NCI-H146 treated with DMSO at 0.1 percent for 48 hours (cell line): ENCODE data around the gene PDE3A.
"Not testable (repeated sequence)": the region's sequence is repeated elsewhere in the genome, so short reads cannot be mapped to it uniquely, and the experiment has no call there.

Experiments
- DNase-seq: peaks from one replicate; lab custom pipeline; 2025; ENCODE audit not compliant: unreplicated experiment; lab: John Stamatoyannopoulos, UW

Gene PDE3A

DNA sequence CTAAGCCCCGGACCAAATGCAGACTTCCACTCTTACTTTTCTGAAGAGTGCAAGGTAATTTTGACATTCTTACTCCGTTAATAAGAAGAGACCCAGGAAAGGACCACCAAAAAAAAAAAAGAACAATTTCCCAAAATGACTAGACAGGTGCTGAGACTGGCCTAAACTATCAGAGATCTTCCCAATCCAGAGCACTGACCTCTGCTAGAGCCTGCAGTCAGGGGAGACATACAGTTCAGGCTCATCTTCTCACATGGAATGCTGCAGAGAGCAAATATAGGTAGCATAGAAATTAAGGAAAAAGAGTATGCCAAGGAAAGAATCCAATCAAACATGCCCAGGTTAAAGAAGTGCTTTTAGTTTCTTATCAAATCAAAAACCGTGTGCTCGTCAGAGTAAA is 177.9 kb downstream of the PDE3A start:
- DNase-seq: no peak

DNA sequence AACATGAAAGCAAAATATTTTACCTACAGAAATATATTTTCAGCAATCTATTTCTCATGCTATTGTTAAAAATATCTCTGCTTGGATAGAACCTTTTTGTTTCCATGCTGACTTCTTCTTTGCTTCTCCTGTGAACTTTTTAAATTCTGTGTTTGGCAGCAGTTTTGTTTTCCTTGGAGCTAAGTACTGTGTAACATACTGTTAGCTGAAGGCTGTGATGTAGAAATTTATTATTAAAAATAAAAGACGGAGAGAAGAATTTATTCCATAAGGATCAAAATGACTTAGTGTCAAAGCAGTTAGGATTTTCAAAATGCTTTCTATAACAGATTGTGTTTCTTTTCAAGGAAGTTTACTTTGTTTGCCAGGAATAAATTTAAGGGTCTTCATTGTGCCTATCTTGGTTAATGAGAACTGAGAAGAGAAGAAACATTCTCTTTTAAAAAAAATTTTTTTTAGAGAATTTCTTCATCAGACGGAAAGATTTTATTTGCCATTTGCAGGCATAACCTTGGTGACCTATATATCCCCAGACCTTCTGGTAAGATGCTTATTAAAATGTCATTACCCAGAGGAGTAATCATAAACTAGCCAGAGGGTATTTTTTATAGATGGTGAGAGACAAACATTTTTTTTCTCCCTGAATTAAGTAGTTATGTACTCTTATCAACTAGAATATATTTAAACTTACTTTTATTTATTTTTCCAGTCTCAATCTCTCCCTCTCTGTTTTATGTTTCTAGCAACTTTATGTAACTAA is 179.7 kb downstream of the PDE3A start:
- no peak for DNase-seq

DNA sequence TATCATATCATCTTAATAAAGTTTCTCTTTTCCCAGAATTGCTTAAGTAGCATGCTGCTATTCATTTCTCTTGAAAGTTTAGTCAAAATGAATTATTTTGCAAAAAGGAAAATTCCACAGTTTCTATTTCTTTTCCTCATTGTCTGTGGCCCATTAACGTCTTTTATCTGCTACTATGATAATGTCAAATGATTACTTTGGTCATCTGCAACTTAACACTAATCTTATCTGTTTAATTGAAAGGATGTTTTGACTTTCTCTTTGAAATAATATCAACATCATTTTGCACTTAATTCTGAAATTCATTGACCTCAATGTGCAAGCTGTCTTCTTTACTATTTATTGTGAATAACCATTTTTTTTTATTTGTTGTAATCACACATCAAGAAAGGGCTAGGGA is 180.3 kb downstream of the PDE3A start:
- DNase-seq: no peak

DNA sequence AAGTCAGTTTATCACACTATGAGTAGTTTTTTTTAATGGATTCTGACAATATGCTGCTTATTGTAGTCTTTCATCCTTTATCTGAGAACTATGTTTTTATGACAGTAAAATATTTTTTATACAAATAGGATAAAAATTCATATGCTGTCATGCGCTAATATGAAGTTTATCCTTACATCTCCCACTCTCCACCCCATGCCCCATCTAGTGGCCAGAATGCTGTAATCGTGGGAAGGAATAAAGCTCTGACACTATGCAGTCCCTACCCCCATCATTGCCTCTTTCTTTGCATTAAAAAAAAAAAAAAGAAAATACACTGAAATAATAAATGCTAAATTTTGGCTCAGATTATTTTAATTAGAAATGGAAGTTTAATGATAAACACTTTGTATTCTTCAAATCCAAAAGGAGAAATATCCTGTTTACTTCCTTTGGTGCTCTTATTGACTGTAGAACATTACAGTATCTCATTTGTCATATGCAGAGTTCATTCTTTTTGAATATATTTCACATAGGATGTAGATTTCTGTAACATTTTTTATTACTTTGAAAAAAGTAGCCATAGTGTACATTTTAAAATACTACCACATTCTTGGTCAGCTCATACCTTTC is 180.9 kb downstream of the PDE3A start:
- no peak for DNase-seq

DNA sequence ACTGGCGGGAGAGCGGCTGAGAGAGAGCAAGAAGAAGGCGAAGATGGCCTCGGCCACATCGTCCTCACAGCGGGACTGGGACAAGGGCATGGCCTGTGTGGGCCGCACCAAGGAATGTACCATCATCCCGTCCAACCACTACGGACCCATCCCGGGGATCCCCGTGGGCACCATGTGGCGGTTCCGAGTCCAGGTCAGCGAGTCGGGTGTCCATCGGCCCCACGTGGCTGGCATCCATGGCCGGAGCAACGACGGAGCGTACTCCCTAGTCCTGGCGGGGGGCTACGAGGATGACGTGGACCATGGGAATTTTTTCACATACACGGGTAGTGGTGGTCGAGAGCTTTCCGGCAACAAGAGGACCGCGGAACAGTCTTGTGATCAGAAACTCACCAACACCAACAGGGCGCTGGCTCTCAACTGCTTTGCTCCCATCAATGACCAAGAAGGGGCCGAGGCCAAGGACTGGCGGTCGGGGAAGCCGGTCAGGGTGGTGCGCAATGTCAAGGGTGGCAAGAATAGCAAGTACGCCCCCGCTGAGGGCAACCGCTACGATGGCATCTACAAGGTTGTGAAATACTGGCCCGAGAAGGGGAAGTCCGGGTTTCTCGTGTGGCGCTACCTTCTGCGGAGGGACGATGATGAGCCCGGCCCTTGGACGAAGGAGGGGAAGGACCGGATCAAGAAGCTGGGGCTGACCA is 183.6 kb downstream of the PDE3A start:
- not testable (repeated sequence) for DNase-seq

DNA sequence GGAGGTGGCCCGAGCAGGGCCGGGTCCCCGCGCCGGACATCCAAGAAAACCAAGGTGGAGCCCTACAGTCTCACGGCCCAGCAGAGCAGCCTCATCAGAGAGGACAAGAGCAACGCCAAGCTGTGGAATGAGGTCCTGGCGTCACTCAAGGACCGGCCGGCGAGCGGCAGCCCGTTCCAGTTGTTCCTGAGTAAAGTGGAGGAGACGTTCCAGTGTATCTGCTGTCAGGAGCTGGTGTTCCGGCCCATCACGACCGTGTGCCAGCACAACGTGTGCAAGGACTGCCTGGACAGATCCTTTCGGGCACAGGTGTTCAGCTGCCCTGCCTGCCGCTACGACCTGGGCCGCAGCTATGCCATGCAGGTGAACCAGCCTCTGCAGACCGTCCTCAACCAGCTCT is 184.2 kb downstream of the PDE3A start:
- DNase-seq: not testable (repeated sequence)

DNA sequence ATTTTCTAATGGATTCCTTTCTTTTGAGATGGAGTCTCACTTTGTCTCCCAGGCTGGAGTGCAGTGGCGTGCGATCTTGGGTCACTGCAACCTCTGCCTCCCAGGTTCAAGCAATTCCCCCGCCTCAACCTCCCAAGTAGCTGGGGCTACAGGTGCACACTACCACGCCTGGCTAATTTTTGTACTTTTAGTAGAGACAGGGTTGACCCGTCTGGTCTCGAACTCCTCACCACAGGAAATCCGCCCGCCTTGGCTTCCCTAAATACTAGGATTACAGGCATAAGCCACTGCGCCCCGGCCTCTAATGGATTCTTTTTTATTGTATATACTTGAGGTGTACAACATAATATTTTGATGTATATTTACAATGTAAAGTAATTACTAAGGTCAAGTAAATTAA is 186.7 kb downstream of the PDE3A start:
- no peak for DNase-seq

DNA sequence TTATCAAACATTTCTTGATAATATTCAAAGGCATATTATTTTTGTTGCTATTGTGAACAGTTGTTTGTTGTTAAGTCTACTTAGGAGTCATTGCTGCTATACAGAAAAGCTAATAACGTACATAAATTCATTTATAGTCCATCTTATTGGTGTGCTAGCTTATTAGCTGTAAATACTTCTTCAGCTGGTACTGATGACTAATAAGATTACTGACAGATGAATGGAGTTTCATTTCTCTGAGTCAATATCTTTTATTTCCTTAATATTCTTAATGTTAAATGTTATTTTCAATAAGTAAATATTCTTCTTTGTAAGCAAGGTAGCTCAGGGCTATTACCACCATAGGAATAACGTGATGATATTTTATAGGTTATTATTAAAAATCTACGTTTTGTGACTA is 187.4 kb downstream of the PDE3A start:
- DNase-seq: no peak

DNA sequence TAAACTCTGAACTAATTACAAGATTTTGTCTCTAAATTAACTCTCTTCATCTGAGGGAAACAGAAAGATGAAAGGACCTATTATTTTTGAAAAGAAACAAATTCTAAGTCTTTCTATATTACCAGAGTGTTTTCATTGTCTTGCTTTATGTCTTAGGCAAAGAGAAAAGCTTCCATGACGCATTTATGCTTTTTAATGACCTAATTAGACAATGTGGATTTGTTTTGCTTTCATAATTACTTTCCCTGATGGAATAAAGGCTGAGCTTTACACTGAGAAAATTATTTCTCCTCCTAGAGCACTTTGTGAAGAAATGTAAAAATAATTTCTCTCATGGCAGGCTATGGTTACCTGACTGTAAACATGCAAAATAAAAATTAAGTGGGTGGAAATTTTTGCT is 188.8 kb downstream of the PDE3A start:
- DNase-seq: no peak

DNA sequence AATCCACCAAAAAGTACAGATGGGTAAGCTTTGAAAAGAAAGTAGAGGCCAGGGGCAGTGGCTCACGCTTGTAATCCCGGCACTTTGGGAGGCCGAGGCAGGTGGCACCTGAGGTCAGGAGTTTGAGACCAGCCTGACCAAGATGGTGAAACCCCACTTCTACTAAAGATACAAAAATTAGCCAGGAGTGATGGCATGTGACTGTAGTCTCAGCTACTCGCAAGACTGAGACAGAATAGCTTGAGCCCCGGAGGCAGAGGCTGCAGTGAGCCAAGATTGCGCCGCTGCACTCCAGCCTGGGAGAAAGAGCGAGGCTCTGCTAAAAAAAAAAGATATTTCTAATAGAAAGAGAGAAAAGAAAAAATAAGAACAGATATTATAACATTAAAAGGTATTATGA is 192.6 kb downstream of the PDE3A start:
- no peak for DNase-seq

DNA sequence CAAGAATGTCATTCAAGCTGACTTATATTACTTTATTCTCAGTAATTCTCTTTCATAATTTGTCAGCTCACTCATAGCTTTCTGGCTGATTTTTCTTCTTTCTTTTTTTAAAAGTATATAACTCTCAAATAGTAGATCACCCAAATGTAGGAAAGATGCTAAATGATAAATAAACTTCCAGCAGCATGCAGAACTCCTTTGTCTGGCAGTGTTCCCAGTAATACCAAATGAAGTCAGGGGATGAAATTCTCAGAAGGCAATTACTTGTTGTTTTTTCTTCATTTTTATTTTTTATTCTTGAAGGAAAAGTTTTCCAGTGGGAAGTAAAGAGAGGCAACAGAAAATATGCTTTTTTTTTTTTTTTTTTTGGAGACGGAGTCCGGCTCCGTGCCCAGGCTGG is 193.5 kb downstream of the PDE3A start:
- no peak for DNase-seq

DNA sequence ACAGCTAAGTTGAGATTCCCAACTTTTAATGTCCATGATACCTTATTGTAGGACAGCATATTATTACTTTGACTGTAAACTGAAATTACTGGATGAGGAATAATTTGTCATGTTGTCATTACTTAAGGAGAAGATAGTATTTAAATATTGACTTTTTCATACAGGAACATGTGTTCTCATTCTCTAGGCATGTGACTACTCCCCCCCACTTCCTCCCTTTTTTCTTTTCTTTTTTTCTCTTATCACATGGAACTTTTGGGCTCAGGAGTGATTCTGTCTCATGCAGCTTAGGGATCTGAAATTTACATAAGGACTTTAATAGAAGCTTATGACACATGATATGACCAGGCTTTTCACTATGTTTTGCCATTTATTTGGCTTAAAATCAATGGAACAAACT is 199.1 kb downstream of the PDE3A start:
- no peak for DNase-seq

DNA sequence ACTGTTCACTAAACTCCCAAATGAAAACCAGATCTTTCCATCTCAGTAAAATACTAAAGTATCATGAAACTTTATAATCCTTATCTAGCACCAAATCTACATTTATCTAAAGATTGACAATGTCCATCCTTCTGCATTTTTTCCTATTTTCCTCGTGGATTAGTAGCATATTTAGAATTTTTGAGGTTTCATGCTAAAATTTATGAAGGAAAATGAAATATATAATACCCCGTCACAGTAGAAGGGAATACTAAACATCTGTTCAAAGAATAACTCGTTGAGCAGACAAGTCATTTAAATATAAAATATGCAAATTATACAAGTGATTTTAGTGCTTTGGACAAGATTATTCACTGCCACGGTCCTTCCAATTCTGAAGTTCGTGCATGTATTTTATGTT is 204.1 kb downstream of the PDE3A start:
- DNase-seq: no peak

DNA sequence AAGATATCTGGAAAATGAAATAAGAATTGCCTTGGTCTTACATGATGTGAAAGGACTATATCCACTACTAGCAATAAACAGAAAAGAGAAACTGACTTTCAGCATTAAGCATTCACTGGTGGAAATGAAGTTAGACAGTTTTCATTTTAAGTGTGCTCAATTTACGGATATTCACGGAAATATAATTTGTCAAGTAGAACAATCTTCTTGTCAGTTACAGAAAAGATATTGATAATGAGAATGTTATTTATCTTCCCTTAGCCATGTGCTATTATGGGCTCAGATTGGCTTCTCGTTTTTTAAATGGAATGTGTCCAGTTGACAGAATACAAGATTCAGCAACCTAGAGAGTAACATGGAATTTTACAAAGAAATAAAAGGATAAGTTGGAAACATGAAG is 208.2 kb downstream of the PDE3A start:
- DNase-seq: no peak

DNA sequence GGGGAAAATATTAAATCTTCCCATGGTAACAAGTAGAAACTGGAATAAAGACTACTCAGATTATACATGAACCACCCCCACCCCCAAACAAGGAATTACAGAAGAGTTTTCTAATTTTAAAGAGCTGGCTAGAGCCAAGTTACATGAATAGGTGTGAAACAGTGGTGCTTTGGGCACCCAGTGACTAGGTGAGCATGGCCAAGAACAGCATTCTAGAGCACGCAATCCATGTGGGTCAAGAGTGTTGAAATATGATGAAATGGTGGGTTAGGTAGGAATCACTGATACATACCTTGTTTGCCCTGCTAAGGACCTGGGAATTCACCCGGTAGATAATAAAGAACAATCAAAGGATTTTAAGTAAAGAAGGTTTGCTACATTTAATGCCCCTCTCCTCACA is 208.7 kb downstream of the PDE3A start:
- no peak for DNase-seq

DNA sequence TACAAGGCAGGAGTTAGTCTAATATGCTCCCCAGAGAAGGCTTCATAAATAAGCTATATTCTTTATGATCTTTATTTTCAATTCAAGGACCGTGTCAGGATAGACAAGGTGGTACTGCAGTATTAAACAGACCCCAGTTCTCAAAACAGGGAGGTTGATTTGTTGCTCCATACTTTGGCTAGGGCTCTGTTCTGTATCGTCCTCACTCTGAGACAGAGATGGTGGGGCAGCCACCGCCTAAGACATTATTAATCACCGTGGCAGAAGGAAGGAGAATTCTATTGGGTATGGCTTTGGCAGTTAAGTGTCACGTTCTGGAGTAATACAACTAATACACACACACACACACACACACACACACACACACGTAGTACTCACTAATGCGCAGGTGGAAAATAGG is 209.8 kb downstream of the PDE3A start:
- no peak for DNase-seq

DNA sequence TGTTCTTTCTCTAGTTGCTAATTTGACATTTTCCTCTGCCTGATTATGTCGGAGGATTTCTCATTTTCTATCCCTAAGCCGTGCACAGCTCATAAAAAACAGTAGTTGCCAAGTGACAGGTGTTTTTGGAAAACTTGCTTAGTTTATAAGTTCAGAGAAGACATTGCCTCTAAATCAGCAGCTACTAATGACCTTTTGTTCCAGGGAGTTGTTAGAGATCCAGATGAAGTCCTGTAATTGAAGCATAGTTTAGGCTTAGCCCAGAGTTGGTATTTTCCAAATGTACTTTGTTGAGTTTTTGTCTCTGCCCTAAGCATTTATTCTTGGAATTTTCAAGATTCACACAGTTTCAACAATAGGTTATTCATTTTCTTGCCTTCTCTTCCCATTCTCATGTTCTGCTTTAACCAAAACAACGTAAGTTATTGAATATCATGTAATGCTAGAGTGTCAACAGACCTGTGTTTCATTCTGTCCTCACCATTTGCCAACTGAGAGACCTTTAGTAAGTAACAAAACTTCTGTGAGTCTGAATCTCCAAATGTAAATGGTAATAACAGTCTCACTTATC is 216.8 kb downstream of the PDE3A start:
- DNase-seq: no peak

DNA sequence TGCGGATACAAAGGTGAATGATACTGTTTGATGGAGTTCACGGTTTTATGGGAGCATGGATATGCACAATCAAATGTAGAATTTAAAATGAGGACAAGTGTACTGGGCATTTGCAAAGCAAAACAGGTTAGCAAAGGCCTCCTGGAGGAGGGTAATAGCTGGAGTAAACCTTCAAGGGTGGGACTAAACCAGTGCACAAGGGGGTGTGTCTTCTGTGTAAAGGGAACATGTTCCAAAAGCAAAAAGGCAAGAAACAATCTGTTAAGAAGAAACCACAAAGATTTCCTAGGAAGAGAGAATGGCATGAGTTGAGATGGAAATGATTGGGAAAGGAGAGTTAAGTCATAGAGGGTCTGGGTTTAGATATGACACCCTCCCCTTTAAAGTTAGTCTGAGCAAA is 217.6 kb downstream of the PDE3A start:
- DNase-seq: no peak

DNA sequence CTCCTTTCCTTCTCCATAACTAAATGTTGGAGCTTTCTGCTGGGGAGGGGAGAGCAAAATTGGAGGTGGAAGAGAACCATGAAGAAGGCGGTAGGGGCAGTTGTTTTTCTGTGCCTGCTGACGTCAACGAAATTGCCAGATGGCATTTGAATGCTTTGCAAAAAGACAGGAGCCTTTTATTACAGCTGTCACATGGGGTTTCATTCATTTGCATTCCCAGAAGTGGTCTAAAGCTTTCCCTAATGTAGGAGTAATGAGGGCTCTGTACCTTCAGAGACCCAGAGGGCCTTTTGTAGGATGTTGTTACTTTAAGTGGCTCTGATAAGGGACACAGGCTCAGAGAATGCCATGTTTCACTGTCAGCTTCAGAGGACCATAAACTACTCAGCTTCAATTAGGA is 219.7 kb downstream of the PDE3A start:
- DNase-seq: no peak

DNA sequence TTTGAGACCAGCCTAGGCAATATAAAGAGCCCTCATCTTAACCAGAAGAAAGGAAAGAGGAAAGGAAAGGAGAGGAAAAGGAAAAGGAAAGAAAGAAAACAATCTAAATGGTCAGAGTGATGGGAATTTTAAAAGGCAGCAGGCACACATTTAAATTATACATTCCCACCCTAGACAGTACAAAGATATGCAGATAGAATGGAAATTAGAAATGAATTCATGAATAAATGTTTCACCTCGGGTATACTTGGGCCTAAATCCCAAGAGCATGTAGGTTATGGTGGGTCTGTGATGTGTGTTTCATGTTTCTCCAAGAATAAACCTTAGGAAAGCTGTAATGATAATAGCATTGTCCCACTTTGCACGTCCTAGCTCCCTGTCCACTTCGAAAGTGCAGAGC is 222.2 kb downstream of the PDE3A start:
- no peak for DNase-seq

DNA sequence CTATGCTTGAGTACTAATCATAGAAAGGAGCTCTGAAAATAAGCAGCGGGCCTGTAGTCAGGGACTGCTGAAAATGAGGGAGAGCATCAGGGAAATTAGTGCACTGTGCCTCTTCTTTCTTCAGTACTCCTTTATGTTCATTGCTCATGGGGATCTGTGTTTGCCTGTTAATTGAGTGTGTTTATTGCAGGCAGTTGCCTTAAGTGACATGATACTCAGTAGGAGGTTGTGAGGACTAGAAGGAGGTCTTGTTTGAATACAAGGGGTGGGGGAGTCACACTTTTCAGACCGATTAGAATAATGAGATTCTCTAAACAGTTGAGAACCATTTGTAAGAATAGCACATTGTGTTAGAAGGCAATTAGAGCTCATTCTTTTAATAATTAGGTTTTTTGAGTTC is 224.2 kb downstream of the PDE3A start:
- no peak for DNase-seq

DNA sequence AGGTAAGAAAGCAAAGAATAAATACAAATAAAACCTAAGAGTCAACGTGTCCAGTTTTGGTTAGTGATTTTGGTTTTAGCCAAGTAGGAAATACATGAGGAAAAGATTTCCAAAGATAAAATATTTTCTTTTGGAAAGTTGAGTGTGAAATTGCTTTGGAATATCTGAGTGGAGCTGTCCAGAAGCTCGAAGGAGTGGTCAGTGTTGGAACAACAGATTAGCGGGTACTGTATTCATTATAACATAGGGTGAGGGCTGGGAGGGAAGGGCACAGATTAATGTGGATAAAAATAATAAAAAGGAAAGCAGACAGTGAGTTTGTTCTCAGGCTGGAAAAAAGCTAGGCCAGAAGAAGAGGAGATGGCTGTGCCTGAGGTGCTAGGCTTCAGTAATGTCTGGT is 225.3 kb downstream of the PDE3A start:
- DNase-seq: no peak
